GM21825 (cell line): Measurements from ENCODE around the gene SLC8A3.
"Not testable (repeated sequence)": the region's sequence is repeated elsewhere in the genome, so short reads cannot be mapped to it uniquely, and the experiment has no call there.

ENCODE experiments used
- ATAC-seq: cut with Tn5 transposase; IDR thresholded peaks from one replicate; pipeline ENCODE4 v1.9.1; 2021; ENCODE audit warnings: mild to moderate bottlenecking, moderate library complexity; ENCODE audit not compliant: unreplicated experiment

Gene SLC8A3, protein sequence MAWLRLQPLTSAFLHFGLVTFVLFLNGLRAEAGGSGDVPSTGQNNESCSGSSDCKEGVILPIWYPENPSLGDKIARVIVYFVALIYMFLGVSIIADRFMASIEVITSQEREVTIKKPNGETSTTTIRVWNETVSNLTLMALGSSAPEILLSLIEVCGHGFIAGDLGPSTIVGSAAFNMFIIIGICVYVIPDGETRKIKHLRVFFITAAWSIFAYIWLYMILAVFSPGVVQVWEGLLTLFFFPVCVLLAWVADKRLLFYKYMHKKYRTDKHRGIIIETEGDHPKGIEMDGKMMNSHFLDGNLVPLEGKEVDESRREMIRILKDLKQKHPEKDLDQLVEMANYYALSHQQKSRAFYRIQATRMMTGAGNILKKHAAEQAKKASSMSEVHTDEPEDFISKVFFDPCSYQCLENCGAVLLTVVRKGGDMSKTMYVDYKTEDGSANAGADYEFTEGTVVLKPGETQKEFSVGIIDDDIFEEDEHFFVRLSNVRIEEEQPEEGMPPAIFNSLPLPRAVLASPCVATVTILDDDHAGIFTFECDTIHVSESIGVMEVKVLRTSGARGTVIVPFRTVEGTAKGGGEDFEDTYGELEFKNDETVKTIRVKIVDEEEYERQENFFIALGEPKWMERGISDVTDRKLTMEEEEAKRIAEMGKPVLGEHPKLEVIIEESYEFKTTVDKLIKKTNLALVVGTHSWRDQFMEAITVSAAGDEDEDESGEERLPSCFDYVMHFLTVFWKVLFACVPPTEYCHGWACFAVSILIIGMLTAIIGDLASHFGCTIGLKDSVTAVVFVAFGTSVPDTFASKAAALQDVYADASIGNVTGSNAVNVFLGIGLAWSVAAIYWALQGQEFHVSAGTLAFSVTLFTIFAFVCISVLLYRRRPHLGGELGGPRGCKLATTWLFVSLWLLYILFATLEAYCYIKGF

DNA sequence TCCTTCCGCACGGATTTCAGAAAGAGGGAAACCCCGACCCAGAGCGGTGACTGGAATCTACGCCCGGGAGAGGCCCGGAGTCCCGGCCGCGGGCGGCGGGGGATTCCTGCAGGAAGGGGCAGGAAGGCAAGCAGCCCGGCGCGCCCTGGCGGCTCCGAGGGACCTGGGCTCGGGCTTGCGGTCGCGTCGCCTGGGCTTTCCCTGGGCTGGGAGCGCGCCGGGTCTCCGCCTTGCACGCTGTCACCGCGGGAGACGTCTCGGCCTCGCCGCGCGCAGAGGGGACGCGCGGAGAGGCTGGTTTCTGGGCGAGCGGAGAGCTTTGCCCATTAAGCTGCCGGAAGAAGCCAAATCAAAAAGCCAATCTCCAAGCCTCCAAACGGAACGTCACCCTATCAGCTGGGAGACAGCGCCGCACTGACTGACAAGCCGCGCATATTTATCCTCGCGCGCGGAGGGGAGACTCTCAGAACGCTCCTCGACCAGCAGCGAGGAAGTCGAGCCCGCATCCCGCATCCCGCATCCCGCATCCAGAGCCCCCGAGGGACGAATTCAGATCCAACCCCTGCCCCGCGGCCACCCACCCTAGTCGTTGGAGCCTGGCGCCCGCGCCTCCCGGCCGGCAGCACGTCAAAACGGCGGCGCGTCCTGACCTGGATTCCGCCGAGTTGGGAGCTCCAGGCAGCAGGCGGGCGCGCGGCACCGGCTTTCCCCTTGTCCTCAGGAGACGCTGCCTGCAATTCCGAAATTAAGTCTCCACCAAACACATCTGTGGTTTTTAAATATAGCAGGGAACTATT, at the start of gene SLC8A3:
Gene SLC8A3 (minus strand): TSS at position 293 of the 797 bp plus-strand sequence. CDS start 20,529 bp downstream, outside the sequence.
- no peak for ATAC-seq

DNA sequence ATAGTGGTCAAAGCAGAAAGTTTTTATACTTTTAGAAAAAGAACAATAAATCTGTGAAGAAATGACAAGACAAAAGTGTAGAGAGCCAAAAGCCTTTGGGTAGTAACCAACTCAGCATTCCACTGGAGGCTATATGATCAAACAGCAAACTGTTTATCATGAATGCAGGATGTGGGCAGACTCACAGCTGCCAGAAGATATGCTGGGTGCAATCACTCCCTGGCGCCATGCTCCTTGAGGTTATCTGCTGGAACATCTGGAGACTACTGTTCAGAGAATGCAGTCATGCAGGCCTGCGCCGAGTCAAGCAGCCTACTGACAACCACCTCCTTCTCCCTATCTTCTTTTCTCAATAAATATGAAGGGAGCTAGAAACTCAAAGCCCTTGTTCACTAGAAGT, 49.0 kb upstream of the SLC8A3 start:
- no peak for ATAC-seq

DNA sequence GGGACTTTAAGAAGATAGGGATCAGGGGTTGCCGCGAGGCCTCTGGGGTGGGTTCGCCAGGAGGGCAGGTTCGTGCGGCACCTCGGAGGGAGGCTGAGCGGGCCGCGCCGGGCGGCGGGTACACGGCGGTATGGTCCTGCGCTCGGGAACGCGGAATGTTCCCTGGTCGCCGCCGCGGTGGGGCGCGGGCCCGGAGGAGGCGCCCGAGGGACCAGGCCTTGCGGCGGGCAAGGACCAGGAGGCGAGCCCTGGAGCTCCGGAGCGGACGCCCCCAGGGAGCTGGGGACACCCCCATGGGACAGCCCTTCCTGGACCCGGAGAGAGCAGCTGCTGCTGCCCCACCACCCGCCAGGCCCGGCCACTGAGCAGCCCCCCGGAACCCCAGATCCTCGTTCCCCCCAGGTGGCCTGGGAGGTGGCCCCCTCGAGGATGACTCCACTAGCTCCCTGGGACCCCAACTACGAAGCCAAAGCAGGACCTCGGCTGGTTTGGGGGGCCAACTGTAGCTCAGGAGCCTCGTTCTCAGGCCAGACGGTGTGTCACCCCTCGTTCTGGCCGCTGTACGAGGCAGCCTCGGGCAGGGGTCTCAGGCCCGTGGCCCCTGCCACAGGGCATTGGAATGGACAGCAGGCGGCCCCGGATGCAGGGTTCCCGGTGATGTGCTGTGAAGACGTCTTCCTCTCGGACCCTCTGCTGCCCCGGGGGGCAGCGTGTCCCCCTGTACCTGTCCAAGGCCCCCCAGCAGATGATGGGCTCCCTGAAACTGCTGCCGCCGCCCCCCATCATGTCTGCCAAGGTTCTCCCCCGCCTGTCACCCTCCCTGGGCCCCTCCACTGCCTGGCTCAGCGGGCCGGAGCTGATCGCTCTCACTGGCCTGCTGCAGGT, 45.6 kb upstream of the SLC8A3 start:
- ATAC-seq, result no peak

GRCh38 chr14:70231756-70232544, 43.2 kb upstream of the SLC8A3 start:
- ATAC-seq, result not testable (repeated sequence)

- not testable (repeated sequence) for ATAC-seq
Observed at GRCh38 chr14:70229877-70230640, 41.3 kb upstream of the SLC8A3 start.

DNA sequence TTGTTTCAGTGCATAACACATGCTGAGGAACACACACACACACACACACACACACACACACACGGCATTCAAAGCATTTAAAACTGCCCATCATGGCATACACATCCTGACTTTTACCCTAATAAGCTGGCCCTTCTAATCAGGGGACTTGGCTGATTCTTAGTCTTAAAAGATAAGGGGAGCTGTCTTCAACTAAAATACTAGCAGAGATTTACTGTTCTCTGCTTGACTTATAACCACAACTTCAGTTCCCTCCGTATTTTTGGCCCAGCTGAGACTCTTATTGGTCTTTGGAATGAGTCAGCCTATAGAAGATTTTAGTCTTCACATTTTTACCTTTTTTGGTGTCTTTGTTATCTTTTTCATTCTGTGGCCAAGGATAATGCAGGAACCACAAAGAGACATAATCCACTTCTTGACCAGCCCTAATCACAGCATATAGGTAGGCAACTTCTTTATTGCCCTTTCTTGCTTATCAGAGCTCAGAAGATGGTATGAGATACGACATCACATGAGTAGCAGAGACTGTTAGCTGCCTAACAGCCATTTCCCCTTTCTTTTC, 25.1 kb upstream of the SLC8A3 start:
- ATAC-seq, result no peak

GRCh38 chr14:70212752-70213151, 24.0 kb upstream of the SLC8A3 start:
- no peak for ATAC-seq

DNA sequence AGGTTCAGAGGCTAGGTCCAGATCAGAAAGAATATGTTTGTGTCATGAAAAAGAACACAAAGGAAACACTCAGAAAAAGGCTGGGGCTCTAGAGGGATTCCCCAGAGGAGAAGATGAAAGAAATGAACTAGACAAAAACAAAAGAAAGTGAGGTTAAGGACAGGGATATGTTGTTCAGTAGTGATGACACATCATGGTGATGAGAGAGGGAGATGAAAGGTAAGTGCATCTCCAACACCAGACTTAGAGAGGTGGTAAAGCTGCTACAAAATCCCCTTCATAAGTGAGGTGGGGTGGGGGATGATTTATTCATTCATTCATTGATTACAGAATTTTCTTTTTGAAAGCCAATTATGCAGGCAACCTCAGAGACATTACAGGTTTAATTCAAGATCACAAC, 19.6 kb upstream of the SLC8A3 start:
- no peak for ATAC-seq

DNA sequence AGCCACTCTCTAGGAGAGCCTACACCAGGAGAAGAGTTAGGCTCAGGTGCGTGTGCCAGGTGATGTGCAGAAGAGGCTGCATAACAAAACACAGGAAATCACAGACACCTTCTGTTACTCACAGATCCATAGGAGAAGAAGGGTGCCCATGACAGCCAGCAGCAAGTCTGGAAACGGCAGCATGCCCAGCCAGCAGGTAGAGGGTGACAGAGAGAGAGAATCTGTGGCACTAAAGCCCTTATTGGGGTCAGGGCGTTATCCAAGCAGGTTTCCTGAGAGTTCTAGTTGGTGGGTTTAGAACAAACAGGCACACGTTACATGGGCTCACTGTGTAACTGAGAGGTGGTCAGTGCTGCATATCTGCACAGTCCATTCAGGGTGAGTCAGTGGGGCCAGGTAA, 14.9 kb upstream of the SLC8A3 start:
- ATAC-seq, result no peak

DNA sequence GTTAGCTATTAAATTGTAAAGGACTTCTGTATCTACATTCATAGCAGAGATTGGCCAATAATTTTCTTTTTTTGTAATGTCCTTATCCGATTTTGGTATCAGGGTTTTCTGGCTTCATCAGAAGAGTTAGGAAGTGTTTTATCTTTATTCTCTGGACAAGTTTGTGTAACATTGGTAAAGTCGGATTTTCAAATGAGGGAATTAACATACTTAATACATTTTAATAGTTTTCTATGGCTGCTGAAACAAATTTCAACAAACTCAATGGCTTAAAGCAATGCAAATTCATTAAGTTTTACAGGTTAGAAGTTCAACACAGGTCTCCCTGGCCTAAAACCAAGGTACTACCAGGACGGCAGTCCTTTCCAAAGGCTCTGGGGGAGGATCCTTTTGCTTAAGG, 13.2 kb upstream of the SLC8A3 start:
- no peak for ATAC-seq

DNA sequence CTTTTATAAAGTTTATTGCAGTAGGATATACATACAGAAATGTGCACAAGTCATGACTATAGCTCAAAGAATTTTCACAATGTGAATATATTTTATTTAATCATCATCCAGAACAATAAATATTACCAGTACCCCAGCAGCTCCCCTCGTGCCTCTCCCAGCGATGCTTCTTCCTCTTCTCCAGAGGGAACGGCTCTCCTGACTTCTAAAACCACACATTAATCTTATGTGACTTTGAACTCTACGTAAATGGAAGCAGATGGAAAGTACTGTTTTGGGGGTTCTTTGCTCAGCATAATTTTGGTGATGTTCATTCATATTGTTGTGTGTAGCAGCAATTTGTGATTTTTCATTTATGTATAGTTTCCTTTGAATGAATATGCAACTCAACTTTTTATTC, 4.6 kb upstream of the SLC8A3 start:
- no peak for ATAC-seq

DNA sequence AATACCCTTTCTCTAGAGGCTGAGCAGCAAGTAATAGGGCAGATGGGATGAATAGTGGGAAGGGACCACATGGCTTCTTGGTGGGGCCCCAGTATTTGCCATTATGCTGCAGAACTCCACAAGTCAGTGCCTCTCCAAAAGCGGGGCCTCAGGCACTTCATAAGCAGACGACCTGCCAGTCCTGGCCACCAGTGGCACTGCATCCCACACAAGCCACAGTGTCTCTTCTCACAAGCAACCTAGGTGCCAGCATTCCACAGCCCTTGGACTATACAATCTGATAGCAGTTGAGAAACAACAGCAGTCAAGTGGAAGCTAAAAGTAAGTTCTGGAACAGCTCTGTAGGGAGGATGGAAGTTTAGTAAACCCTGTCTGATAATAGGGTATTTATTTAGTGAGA, 4.2 kb upstream of the SLC8A3 start:
- ATAC-seq, result no peak

- ATAC-seq, result no peak
Observed at GRCh38 chr14:70190156-70190555, 1.4 kb upstream of the SLC8A3 start.

DNA sequence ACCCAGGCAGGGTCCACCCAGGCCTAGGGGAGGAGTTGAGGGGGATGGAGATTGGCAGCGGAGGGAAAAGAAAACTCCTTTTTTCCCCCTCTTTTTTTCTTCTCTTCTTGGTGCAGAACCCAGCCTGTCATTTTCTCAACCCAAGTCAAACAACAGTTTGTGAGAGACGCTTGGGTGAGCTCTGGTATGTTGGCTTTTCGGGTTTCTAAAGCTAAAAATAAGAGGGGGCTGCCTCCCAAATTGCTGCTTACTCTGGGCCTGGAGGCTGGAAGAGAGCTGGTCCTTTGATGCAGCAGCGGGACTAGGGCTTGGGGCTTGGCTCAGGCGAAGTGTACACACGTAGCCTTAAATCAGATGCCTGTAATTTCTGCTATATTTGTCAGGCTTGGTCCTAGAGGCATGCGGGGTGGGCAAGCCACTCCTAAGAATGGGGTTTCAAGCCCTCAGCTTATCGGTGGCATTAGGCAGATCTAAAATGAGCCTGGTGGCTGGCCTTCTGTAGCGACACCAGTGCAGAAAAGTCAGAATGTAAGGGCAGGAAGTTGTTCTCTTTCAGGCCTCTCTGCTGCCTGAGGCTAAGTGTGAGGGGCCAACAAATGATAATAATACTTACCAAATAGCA, 816 bp upstream of the SLC8A3 start:
- ATAC-seq, result no peak

GRCh38 chr14:70188322-70188658, 461 bp downstream of the SLC8A3 start:
- no peak for ATAC-seq

DNA sequence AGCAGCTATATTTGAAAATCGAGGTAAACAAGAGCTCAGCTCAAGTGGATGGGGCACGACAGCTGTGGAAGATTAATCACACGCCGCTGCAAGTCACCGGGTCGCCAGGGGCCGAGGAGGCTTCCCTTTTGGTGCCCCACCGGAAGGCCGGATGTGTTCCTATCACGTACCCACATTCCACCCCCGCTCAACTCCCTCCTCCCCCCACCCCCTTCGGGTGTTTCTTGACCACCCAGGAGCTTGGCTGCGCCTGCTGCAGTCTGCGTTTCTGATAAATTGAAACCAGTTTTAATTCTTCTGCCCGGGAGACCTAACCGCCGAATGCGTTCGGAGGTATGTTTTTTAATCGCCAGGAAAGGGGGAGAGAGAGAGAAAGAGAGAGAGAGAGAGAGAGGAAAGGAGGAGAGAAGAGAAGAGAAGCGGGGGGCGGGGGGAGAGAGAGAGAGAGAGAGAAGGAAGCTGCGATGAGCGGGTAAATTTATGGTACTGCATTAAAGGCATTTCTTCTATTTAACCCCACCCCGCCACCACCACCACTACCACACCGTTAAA, 1.8 kb downstream of the SLC8A3 start:
- ATAC-seq, result no peak

DNA sequence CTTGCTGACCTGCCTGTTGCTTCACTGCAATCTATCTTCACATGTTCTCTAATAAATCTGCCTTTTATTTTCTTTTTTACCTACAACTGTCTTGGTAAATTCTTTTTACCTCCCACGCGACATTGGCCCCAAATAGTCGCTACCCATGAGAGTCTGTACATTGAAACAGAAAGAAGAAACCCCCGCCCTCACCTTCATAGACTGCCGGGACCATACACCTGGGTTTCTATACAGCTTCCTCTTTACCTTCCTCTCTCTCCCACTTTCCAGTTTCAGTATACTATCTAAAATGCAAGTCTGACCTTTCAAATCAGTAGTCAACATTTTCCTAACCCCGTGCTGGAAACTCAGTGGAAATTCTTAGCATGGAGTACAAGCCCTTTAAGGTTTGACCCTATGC, 4.8 kb downstream of the SLC8A3 start:
- peak; percentile 43 for ATAC-seq

DNA sequence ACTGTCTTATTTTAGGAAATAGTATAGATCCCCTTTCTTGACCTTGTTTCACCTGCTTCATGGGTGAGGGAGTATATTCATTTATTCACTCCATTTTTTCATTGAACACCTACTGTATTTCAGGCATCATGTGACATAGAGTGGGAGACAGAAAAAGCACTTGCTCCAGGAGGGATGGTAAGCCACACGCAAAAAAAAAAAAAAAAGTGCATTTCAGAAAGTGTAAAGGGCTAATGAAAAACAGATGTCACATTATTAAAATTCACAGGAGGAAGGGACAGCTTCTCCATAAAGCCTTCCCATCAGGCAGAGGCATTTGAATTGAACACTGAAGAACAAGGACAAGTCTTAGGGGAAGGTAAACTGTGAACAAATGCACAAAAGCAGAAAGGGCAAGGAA, 7.5 kb downstream of the SLC8A3 start:
- no peak for ATAC-seq
